WERI-Rb-1 (cell line): ENCODE data around the gene CMTR1.

Experiments
- DNase-seq: peaks from one replicate; pipeline ENCODE4 v3.0.0-alpha.2; 2020
- H3K27ac ChIP-seq: fragments of 250-450 bp; sonication (Bioruptor Pico); 2 replicates; pipeline ENCODE4 v1.5.1; 2020; ENCODE audit warnings: mild to moderate bottlenecking, moderate library complexity
- H3K27me3 ChIP-seq: fragments of 250-450 bp; sonication (Bioruptor Pico); 2 replicates; pipeline ENCODE4 v1.5.1; 2021; ENCODE audit warnings: mild to moderate bottlenecking, low read depth, moderate library complexity; ENCODE audit not compliant: insufficient read depth, severe bottlenecking
- H3K36me3 ChIP-seq: fragments of 250-450 bp; sonication (Bioruptor Pico); 2 replicates; pipeline ENCODE4 v1.5.1; 2020; ENCODE audit warnings: mild to moderate bottlenecking, moderate library complexity
- H3K4me3 ChIP-seq: 2 replicates; pipeline ENCODE4 v1.5.1; 2011; ENCODE audit warnings: low read depth, mild to moderate bottlenecking, control low read depth, low read length
- H3K9me3 ChIP-seq: fragments of 250-450 bp; sonication (Bioruptor Pico); 2 replicates; pipeline ENCODE4 v1.5.1; 2021; ENCODE audit warnings: mild to moderate bottlenecking, moderate library complexity; ENCODE audit not compliant: severe bottlenecking
- TF ChIP-seq, protein P1 (sequence below): IDR thresholded peaks from 2 replicates; pipeline ENCODE4 v1.5.1; 2011; ENCODE audit warnings: low read depth, mild to moderate bottlenecking, control low read depth, inconsistent platforms, low read length

CMTR1 gene

GRCh38 chr6:37452522-37452921 lies 19.5 kb downstream of the CMTR1 start:
- Histone ChIP-seq H3K36me3 (peaks cover 67% of the 10 kb centered on the region), H3K9me3 (no peaks in the 10 kb centered on the region), H3K4me3 (peak overlapping the region; percentile 1), H3K27me3 (no peaks in the 10 kb centered on the region), H3K27ac (peak overlapping the region; percentile 83)
- DNase-seq: peak; percentile 35
- TF ChIP-seq, protein P1, sequence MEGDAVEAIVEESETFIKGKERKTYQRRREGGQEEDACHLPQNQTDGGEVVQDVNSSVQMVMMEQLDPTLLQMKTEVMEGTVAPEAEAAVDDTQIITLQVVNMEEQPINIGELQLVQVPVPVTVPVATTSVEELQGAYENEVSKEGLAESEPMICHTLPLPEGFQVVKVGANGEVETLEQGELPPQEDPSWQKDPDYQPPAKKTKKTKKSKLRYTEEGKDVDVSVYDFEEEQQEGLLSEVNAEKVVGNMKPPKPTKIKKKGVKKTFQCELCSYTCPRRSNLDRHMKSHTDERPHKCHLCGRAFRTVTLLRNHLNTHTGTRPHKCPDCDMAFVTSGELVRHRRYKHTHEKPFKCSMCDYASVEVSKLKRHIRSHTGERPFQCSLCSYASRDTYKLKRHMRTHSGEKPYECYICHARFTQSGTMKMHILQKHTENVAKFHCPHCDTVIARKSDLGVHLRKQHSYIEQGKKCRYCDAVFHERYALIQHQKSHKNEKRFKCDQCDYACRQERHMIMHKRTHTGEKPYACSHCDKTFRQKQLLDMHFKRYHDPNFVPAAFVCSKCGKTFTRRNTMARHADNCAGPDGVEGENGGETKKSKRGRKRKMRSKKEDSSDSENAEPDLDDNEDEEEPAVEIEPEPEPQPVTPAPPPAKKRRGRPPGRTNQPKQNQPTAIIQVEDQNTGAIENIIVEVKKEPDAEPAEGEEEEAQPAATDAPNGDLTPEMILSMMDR: no peak

DNA sequence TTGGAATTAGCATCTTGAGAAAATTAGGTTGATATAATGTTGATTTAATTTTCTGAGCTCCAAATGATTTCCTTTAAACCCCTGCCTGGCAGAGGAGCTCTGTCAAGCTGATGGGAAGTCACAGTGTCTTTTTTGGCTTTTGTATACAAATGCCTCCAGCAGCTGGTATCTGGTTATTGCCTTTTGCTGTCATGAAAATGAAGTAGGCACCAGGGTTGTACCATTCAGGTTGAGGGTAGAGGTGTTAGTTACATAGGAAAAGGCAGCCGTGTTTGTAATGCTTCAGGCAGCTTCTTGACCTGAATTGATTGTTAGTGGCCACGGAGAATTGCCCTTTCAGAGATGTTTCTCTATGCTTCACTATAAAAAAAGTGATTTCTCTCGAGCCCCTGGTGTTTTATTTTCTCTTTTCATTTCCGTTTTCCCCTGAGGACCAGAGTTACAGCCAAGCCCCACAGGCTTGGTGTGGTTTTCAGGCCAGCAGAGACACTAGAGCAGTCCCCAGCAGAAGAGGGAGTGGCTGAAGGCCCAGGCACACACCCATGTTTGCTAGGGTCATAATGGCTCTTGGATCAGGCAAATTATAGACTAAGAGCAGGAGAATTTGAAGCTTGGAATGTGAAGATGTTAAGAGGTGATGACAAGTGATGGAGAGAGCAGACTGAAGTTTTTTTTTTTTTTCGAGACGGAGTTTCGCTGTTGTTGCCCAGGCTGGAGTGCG lies 21.6 kb downstream of the CMTR1 start:
- Histone ChIP-seq H3K27me3 (no peaks in the 10 kb centered on the region), H3K4me3 (no peak overlapping the region), H3K36me3 (peaks cover 70% of the 10 kb centered on the region), H3K9me3 (no peaks in the 10 kb centered on the region), H3K27ac (no peak overlapping the region)
- DNase-seq: no peak
- TF ChIP-seq, protein P1: no peak

- TF ChIP-seq, protein P1: no peak
- Histone ChIP-seq H3K27ac (no peak overlapping the region), H3K36me3 (peaks cover 66% of the 10 kb centered on the region)
Measured at GRCh38 chr6:37456126-37456525, 23.1 kb downstream of the CMTR1 start.

GRCh38 chr6:37456816-37457560 lies 24.0 kb downstream of the CMTR1 start:
- H3K9me3 ChIP-seq: no peaks in the 10 kb centered on the region
- TF ChIP-seq, protein P1: no peak
- no peak overlapping the region for H3K4me3 ChIP-seq
- no peak overlapping the region for H3K27ac ChIP-seq
- H3K36me3 ChIP-seq: peaks cover 74% of the 10 kb centered on the region
- no peaks in the 10 kb centered on the region for H3K27me3 ChIP-seq
- DNase-seq: no peak

More at GRCh38 chr6:37456126-37456525, 23.1 kb downstream of the CMTR1 start:
- DNase-seq: no peak
- Histone ChIP-seq H3K4me3 (no peak overlapping the region), H3K9me3 (no peaks in the 10 kb centered on the region), H3K27me3 (no peaks in the 10 kb centered on the region)

DNA sequence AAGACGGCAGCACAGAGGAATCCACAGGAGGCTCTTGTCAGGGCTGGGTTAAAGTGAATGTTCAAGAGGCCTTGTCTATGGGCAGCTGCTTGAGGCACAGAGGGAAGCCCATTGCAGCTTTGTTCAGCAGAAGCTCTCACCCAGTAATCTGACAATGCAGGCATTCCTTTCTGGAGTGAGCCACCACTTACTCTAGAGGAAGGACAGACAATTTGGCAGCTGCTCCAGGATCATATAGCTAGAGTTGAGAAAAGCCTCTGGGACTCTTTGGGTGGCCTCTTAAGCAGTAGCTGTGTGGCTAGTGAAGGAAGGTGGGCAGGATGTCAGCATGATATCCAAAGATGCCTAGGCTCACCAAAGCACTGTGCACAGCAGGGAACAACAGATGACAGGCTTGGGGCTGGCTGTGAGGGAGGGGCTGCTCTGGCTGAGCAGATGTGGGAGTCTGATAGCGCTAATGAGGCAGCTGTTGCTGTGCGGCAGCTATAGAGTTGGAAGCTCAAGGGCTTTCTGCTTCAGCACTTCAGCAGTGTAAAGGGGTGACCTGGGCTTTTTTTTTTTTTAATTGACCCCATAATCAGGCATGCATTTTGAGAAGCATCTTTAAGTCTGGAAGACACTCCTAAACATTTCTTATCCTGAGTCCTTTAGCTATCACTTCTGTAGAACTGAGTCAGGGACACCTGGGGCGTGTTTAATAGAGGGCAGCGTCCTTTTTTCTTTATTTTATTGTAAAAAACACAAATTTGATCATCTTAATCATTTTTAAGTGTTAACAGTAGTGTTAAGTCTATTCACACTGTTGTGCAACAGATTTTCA lies 27.2 kb downstream of the CMTR1 start:
- Histone ChIP-seq H3K27ac (peak overlapping the region; percentile 52), H3K27me3 (no peaks in the 10 kb centered on the region), H3K4me3 (no peak overlapping the region), H3K9me3 (no peaks in the 10 kb centered on the region), H3K36me3 (peaks cover 71% of the 10 kb centered on the region)
- TF ChIP-seq, protein P1: no peak
- peak; percentile 87 for DNase-seq
